HEK293 (cell line): ENCODE measurements around the gene SUMF1.

ENCODE experiments used
- CTCF ChIA-PET: fragments of 350-600 bp; formaldehyde crosslinking; extraction: SDS; loops from one replicate; lab custom pipeline; 2021; ENCODE audit warnings: antibody characterized with exemption; lab: Yijun Ruan, JAX
- POLR2A ChIA-PET: fragments of 300-600 bp; formaldehyde crosslinking; extraction: SDS; loops from one replicate; lab custom pipeline; 2020; ENCODE audit warnings: antibody characterized with exemption, inconsistent platforms; lab: Yijun Ruan, JAX
- H3K27ac ChIP-seq: fragments of 200-500 bp; sonication (Bioruptor generic); 2 replicates; pipeline ENCODE4 v1.5.1; 2014; ENCODE audit warnings: low read depth, low read length, control low read depth, inconsistent platforms; ENCODE audit errors: extremely low read depth
- H3K36me3 ChIP-seq, 2 experiments: fragments of 200-500 bp in 1 of 2; sonication (Bioruptor generic) in 1 of 2; 1 replicate in 1 of 2; 2 replicates in 1 of 2; pipeline ENCODE4 v1.5.1; 2014 to 2017; ENCODE audit warnings: inconsistent platforms in 2 of 2, low read length in 2 of 2; ENCODE audit not compliant: control insufficient read depth in 2 of 2, insufficient read depth in 1 of 2
- H3K4me1 ChIP-seq: fragments of 200-500 bp; sonication (Bioruptor generic); 2 replicates; pipeline ENCODE4 v1.5.1; 2014; ENCODE audit warnings: mild to moderate bottlenecking, low read length, inconsistent platforms; ENCODE audit not compliant: control insufficient read depth, insufficient read depth
- H3K4me3 ChIP-seq: 2 replicates; pipeline ENCODE4 v1.5.1; 2011; ENCODE audit warnings: low read depth, mild to moderate bottlenecking, control low read depth, low read length, moderate library complexity
- H3K9me3 ChIP-seq: fragments of 200-500 bp; sonication (Bioruptor generic); 2 replicates; pipeline ENCODE4 v1.5.1; 2014; ENCODE audit warnings: low read depth, low read length, inconsistent platforms; ENCODE audit not compliant: control insufficient read depth, insufficient read depth
- HIC1 ChIP-seq: fragments of 450-650 bp; formaldehyde crosslinking; IDR thresholded peaks from 2 replicates; pipeline ENCODE4 v1.5.1; 2016; ENCODE audit warnings: missing biosample characterization, missing genetic modification characterization
- ZNF211 ChIP-seq: fragments of 450-650 bp; formaldehyde crosslinking; IDR thresholded peaks from 2 replicates; pipeline ENCODE4 v1.5.1; 2016; ENCODE audit warnings: low read depth, missing biosample characterization, missing genetic modification characterization
- ZNF280C ChIP-seq: fragments of 450-650 bp; formaldehyde crosslinking; IDR thresholded peaks from 2 replicates; pipeline ENCODE4 v1.5.1; 2016; ENCODE audit warnings: missing biosample characterization, missing genetic modification characterization
- ZNF37A ChIP-seq: fragments of 450-650 bp; IDR thresholded peaks from 2 replicates; pipeline ENCODE4 v1.5.1; 2018; ENCODE audit warnings: missing biosample characterization, missing genetic modification characterization
- ZNF48 ChIP-seq: fragments of 450-650 bp; formaldehyde crosslinking; IDR thresholded peaks from 2 replicates; pipeline ENCODE4 v1.5.1; 2016; ENCODE audit warnings: missing biosample characterization, missing genetic modification characterization
- ZNF513 ChIP-seq: fragments of 450-650 bp; IDR thresholded peaks from 2 replicates; pipeline ENCODE4 v1.5.1; 2018; ENCODE audit warnings: missing biosample characterization, missing genetic modification characterization
- ZNF544 ChIP-seq: fragments of 450-650 bp; formaldehyde crosslinking; IDR thresholded peaks from 2 replicates; pipeline ENCODE4 v1.5.0; 2017; ENCODE audit warnings: missing biosample characterization, missing genetic modification characterization
- ZNF658 ChIP-seq: fragments of 450-650 bp; formaldehyde crosslinking; IDR thresholded peaks from 2 replicates; pipeline ENCODE4; 2016; ENCODE audit warnings: missing biosample characterization, missing genetic modification characterization
- ZNF837 ChIP-seq: fragments of 450-650 bp; formaldehyde crosslinking; IDR thresholded peaks from 2 replicates; pipeline ENCODE4 v1.5.1; 2016; ENCODE audit warnings: missing biosample characterization, missing genetic modification characterization
- ZSCAN23 ChIP-seq: fragments of 450-650 bp; formaldehyde crosslinking; IDR thresholded peaks from 2 replicates; pipeline ENCODE4 v1.5.1; 2016; ENCODE audit warnings: missing biosample characterization, missing genetic modification characterization
- ZSCAN30 ChIP-seq: fragments of 450-650 bp; IDR thresholded peaks from 2 replicates; pipeline ENCODE4 v1.5.1; 2018; ENCODE audit warnings: missing biosample characterization, mild to moderate bottlenecking, missing genetic modification characterization, moderate library complexity
- TF ChIP-seq, protein P1 (sequence below): fragments of 450-650 bp; formaldehyde crosslinking; IDR thresholded peaks from 2 replicates; pipeline ENCODE4 v1.5.1; 2016; ENCODE audit warnings: missing biosample characterization, missing genetic modification characterization, borderline replicate concordance
- TF ChIP-seq, protein P2 (sequence below): fragments of 450-650 bp; formaldehyde crosslinking; IDR thresholded peaks from 2 replicates; pipeline ENCODE4 v1.5.1; 2017; ENCODE audit warnings: missing biosample characterization, missing genetic modification characterization
- TF ChIP-seq, protein P3 (sequence below): fragments of 450-650 bp; formaldehyde crosslinking; IDR thresholded peaks from 2 replicates; pipeline ENCODE4 v1.5.1; 2016; ENCODE audit warnings: missing biosample characterization, missing genetic modification characterization, borderline replicate concordance

Gene SUMF1

DNA sequence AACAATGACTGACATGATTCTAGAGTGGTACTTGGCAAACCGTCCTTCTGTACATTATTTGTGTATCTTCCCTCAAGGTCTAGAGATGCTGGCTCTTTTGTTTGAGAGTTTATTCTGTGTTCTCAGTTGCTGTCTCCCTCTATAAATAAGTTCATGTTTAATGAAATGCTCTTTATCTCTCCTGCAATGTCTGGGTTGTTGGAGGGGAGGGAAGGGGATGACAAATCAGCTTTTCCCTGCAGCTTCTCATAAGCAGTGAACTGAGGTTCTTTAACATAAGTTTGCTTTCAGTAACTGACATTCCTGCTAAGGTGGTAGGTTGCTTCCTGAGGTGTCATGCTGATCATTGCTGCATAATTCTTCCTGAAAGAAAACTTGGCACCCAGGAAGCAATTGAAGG, 47.8 kb upstream of the SUMF1 start (continued):
- TF ChIP-seq, protein P1, sequence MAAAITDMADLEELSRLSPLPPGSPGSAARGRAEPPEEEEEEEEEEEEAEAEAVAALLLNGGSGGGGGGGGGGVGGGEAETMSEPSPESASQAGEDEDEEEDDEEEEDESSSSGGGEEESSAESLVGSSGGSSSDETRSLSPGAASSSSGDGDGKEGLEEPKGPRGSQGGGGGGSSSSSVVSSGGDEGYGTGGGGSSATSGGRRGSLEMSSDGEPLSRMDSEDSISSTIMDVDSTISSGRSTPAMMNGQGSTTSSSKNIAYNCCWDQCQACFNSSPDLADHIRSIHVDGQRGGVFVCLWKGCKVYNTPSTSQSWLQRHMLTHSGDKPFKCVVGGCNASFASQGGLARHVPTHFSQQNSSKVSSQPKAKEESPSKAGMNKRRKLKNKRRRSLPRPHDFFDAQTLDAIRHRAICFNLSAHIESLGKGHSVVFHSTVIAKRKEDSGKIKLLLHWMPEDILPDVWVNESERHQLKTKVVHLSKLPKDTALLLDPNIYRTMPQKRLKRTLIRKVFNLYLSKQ = no peak
- TF ChIP-seq ZSCAN23 (tag by site-specific recombination) (no peak), ZNF544 (tag by site-specific recombination) (no peak), ZNF211 (no peak)

- H3K4me3 ChIP-seq = no peak overlapping the region
- POLR2A ChIA-PET = interaction anchor here (1.6 kb wide), 1 partner anchor 21 kb away, joined by 7 read pairs; the partner anchor contains the start of gene ITPR1
- TF ChIP-seq ZNF48 (no peak), ZNF37A (tag by site-specific recombination) (no peak), ZNF658 (tag by site-specific recombination) (no peak), ZNF513 (no peak), ZNF837 (tag by site-specific recombination) (no peak), HIC1 (tag by site-specific recombination) (no peak), ZNF280C (tag by site-specific recombination) (no peak), ZSCAN30 (no peak)
- TF ChIP-seq, protein P2, sequence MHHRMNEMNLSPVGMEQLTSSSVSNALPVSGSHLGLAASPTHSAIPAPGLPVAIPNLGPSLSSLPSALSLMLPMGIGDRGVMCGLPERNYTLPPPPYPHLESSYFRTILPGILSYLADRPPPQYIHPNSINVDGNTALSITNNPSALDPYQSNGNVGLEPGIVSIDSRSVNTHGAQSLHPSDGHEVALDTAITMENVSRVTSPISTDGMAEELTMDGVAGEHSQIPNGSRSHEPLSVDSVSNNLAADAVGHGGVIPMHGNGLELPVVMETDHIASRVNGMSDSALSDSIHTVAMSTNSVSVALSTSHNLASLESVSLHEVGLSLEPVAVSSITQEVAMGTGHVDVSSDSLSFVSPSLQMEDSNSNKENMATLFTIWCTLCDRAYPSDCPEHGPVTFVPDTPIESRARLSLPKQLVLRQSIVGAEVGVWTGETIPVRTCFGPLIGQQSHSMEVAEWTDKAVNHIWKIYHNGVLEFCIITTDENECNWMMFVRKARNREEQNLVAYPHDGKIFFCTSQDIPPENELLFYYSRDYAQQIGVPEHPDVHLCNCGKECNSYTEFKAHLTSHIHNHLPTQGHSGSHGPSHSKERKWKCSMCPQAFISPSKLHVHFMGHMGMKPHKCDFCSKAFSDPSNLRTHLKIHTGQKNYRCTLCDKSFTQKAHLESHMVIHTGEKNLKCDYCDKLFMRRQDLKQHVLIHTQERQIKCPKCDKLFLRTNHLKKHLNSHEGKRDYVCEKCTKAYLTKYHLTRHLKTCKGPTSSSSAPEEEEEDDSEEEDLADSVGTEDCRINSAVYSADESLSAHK (tag by site-specific recombination) = no peak
- TF ChIP-seq, protein P3, sequence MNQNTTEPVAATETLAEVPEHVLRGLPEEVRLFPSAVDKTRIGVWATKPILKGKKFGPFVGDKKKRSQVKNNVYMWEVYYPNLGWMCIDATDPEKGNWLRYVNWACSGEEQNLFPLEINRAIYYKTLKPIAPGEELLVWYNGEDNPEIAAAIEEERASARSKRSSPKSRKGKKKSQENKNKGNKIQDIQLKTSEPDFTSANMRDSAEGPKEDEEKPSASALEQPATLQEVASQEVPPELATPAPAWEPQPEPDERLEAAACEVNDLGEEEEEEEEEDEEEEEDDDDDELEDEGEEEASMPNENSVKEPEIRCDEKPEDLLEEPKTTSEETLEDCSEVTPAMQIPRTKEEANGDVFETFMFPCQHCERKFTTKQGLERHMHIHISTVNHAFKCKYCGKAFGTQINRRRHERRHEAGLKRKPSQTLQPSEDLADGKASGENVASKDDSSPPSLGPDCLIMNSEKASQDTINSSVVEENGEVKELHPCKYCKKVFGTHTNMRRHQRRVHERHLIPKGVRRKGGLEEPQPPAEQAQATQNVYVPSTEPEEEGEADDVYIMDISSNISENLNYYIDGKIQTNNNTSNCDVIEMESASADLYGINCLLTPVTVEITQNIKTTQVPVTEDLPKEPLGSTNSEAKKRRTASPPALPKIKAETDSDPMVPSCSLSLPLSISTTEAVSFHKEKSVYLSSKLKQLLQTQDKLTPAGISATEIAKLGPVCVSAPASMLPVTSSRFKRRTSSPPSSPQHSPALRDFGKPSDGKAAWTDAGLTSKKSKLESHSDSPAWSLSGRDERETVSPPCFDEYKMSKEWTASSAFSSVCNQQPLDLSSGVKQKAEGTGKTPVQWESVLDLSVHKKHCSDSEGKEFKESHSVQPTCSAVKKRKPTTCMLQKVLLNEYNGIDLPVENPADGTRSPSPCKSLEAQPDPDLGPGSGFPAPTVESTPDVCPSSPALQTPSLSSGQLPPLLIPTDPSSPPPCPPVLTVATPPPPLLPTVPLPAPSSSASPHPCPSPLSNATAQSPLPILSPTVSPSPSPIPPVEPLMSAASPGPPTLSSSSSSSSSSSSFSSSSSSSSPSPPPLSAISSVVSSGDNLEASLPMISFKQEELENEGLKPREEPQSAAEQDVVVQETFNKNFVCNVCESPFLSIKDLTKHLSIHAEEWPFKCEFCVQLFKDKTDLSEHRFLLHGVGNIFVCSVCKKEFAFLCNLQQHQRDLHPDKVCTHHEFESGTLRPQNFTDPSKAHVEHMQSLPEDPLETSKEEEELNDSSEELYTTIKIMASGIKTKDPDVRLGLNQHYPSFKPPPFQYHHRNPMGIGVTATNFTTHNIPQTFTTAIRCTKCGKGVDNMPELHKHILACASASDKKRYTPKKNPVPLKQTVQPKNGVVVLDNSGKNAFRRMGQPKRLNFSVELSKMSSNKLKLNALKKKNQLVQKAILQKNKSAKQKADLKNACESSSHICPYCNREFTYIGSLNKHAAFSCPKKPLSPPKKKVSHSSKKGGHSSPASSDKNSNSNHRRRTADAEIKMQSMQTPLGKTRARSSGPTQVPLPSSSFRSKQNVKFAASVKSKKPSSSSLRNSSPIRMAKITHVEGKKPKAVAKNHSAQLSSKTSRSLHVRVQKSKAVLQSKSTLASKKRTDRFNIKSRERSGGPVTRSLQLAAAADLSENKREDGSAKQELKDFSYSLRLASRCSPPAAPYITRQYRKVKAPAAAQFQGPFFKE (tag by site-specific recombination) = no peak
- H3K4me1 ChIP-seq = peaks cover 4% of the 10 kb centered on the region; the same call in 1 of the 2 replicates
- H3K9me3 ChIP-seq = no peaks in the 10 kb centered on the region
- H3K27ac ChIP-seq = no peak overlapping the region
- CTCF ChIA-PET = interaction anchor here (1.3 kb wide), 1 partner anchor 119 kb away, joined by 4 read pairs; no protein-coding TSS in a partner anchor
- H3K36me3 ChIP-seq = no peaks in the 10 kb centered on the region
Observed at GRCh38 chr3:4514321-4514720, 47.3 kb upstream of the SUMF1 start.
